T-cell (primary cell): Measurements from ENCODE around the gene ADAM22. TPM values are rescaled to one million over a fixed set of nuclear protein-coding genes. Genes with fewer than 3 reads are reported as not detected.

Experiments
- ATAC-seq, 4 experiments: fragments of 200-7000 bp in 3 of 4; fragments of 150-1000 bp in 1 of 4; cut with Tn5 transposase; replicated peaks in 1 of 4; 1 replicate in 3 of 4; 2 replicates in 1 of 4; pipeline ENCODE4 v1.10.0; 2021; ENCODE audit warnings: moderate library complexity in 3 of 4, mild to moderate bottlenecking in 2 of 4, moderate number of reproducible peaks in 1 of 4
- CTCF ChIA-PET, 2 donors: fragments of 300-600 bp; sonication (Branson Sonifier 250); formaldehyde crosslinking; loops; one replicate each; lab custom pipeline; 2022; ENCODE audit warnings: antibody characterized with exemption in 2 of 2; lab: Charles Lee
- POLR2A ChIA-PET, 2 donors: fragments of 300-600 bp; sonication (Branson Sonifier 250); formaldehyde crosslinking; loops; one replicate each; lab custom pipeline; 2022; ENCODE audit warnings: antibody characterized with exemption in 2 of 2; lab: Charles Lee
- DNase-seq, 35 experiments: peaks; one replicate each; pipeline versions ENCODE4 v3.0.0 to v3.0.0-alpha.2; 2013 to 2023
- H3K27ac ChIP-seq: one replicate; pipeline ENCODE4 v1.5.1; 2013; ENCODE audit warnings: low read length
- H3K27me3 ChIP-seq, 2 experiments: replicated peaks in 1 of 2; 1 replicate in 1 of 2; 2 replicates in 1 of 2; pipeline versions ENCODE4 v1.6.1 to v1.7.0; 2013; ENCODE audit warnings: low read length in 1 of 2, mixed read lengths in 1 of 2; ENCODE audit not compliant: control insufficient read depth in 2 of 2, insufficient read depth in 2 of 2; ENCODE audit errors: extremely low read depth in 1 of 2
- H3K36me3 ChIP-seq, 2 donors: 1 replicate in 1 of 2; 2 replicates in 1 of 2; pipeline versions ENCODE4 v1.6.1 to v1.7.0; 2013; ENCODE audit warnings: low read length in 1 of 2; ENCODE audit not compliant: control insufficient read depth in 2 of 2, insufficient read depth in 1 of 2; ENCODE audit errors: extremely low read depth in 1 of 2
- H3K4me1 ChIP-seq, 2 experiments: 1 replicate in 1 of 2; 2 replicates in 1 of 2; pipeline versions ENCODE4 v1.6.1 to v1.7.0; 2013; ENCODE audit warnings: low read length in 2 of 2, mixed read lengths in 1 of 2; ENCODE audit not compliant: insufficient read depth in 2 of 2, control insufficient read depth in 1 of 2; ENCODE audit errors: extremely low read depth in 1 of 2
- H3K4me3 ChIP-seq, 2 donors: 1 replicate in 1 of 2; 2 replicates in 1 of 2; pipeline versions ENCODE4 v1.5.1 to v1.7.0; 2013; ENCODE audit warnings: mild to moderate bottlenecking in 2 of 2, low read length in 1 of 2, moderate library complexity in 1 of 2; ENCODE audit not compliant: control insufficient read depth in 1 of 2; ENCODE audit errors: extremely low read depth in 1 of 2
- H3K9me3 ChIP-seq: 2 replicates; pipeline ENCODE4 v1.7.0; 2013
- H3K27ac Mint-ChIP-seq, 2 donors: one replicate each; pipeline ENCODE4 v1.8.0; 2020 to 2021; ENCODE audit warnings: mild to moderate bottlenecking in 2 of 2, mixed read lengths in 2 of 2
- H3K27me3 Mint-ChIP-seq, 2 donors: one replicate each; pipeline ENCODE4 v1.8.0; 2021 to 2022; ENCODE audit warnings: mixed read lengths in 2 of 2
- H3K36me3 Mint-ChIP-seq: one replicate; pipeline ENCODE4 v1.8.0; 2021; ENCODE audit warnings: mixed read lengths
- H3K4me1 Mint-ChIP-seq, 3 donors: one replicate each; pipeline ENCODE4 v1.8.0; 2020 to 2022; ENCODE audit warnings: mixed read lengths in 3 of 3, mild to moderate bottlenecking in 1 of 3
- H3K4me3 Mint-ChIP-seq, 3 donors: one replicate each; pipeline ENCODE4 v1.8.0; 2020 to 2022; ENCODE audit warnings: mild to moderate bottlenecking in 3 of 3, mixed read lengths in 3 of 3, moderate library complexity in 3 of 3
- H3K9me3 Mint-ChIP-seq, 3 donors: one replicate each; pipeline ENCODE4 v1.8.0; 2020 to 2022; ENCODE audit warnings: mixed read lengths in 3 of 3
- WGBS: methylation state at CpG from one replicate; pipeline ENCODE4 v1.1.5; 2013; ENCODE audit warnings: missing lambda C conversion rate; ENCODE audit not compliant: insufficient coverage; 5-methylcytosine and 5-hydroxymethylcytosine counted together
- total RNA-seq, 35 experiments: library from RNA in 6 of 35; stranded (reverse) in 6 of 35; fragments of 120-200 nt in 1 of 35; gene quantifications; one replicate each; pipeline versions ENCODE4 v1.2.1 to v1.2.4 and lab custom pipeline; 2013 to 2026

Gene ADAM22
- total RNA-seq, 5 donors from 2014 or later (not counting 1 experiment from before 2014, with no cell fraction given): 2.9 to 5.6 (median 4.3) TPM

GRCh38 chr7:88224601-88225275 is 290.7 kb downstream of the ADAM22 start:
- Mint-ChIP-seq H3K36me3 (peaks cover 2% of the 10 kb centered on the region), H3K27ac (no peak overlapping the region), H3K9me3 (peaks cover 0 to 8% (median 0%) of the 10 kb centered on the region in 3 donors), H3K27me3 (peaks cover 0 to 13% of the 10 kb centered on the region in 2 donors), H3K4me3 (no peak overlapping the region), H3K4me1 (peaks cover 8 to 12% (median 9%) of the 10 kb centered on the region in 3 donors)
- ATAC-seq (no peak), DNase-seq (no peak)
- Histone ChIP-seq H3K27me3 (no peaks in the 10 kb centered on the region), H3K27ac (no peak overlapping the region), H3K4me1 (peaks cover 3% of the 10 kb centered on the region in 2 experiments), H3K36me3 (no peaks in the 10 kb centered on the region), H3K4me3 (no peak overlapping the region), H3K9me3 (no peaks in the 10 kb centered on the region)
- POLR2A ChIA-PET: interaction anchor here in 1 of 2 donors (0.6 kb wide), 1 partner anchor 34 kb away, joined by 5 read pairs; no protein-coding TSS in a partner anchor
- CTCF ChIA-PET: interaction anchor here (0.6 to 1.6 kb wide), 3 partner anchors 13 to 394 kb away, joined by 3 to 6 read pairs (median 4); no protein-coding TSS in a partner anchor
- no CpG with 5 or more reads among the region's 2 CpGs for WGBS

DNA sequence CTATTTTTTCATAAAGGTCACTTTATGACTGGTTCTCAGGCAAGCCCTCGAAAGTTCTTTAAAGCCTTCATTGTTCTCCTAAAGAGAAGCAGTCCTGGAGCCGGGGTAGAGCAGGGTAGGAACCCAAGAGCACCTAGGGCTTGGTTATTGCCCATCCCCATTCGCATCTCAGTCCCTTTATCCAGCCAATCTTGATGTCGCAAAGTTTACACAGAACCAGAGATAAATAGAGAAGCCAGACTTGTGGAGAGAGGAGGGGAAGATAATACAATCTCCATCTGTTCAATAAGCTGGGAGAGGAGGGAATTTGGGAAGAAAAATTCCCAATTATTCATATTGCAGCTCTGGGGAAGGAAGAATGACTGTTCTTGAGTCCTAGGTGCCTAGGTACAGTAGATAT is 292.1 kb downstream of the ADAM22 start:
- peaks cover under 1 to 2% (median 1%) of the 10 kb centered on the region in 3 donors for H3K4me1 Mint-ChIP-seq
- H3K27me3 Mint-ChIP-seq: peaks cover 0 to 15% of the 10 kb centered on the region in 2 donors
- H3K9me3 Mint-ChIP-seq: peaks cover 0 to 8% (median 0%) of the 10 kb centered on the region in 3 donors
- no peak overlapping the region for H3K27ac Mint-ChIP-seq
- Histone ChIP-seq H3K27ac (no peak overlapping the region), H3K27me3 (no peaks in the 10 kb centered on the region), H3K4me1 (no peaks in the 10 kb centered on the region), H3K4me3 (no peak overlapping the region), H3K9me3 (no peaks in the 10 kb centered on the region), H3K36me3 (no peaks in the 10 kb centered on the region)
- ATAC-seq: no peak
- H3K4me3 Mint-ChIP-seq: no peak overlapping the region
- peaks cover 2% of the 10 kb centered on the region for H3K36me3 Mint-ChIP-seq
- 88% methylated on average over 1 of the region's 4 CpGs for WGBS
- ChIA-PET POLR2A (no interaction called here), CTCF (interaction anchor here in 1 of 2 donors (1.6 kb wide), 1 partner anchor 11 kb away, joined by 3 read pairs; no protein-coding TSS in a partner anchor)
- no peak for DNase-seq

DNA sequence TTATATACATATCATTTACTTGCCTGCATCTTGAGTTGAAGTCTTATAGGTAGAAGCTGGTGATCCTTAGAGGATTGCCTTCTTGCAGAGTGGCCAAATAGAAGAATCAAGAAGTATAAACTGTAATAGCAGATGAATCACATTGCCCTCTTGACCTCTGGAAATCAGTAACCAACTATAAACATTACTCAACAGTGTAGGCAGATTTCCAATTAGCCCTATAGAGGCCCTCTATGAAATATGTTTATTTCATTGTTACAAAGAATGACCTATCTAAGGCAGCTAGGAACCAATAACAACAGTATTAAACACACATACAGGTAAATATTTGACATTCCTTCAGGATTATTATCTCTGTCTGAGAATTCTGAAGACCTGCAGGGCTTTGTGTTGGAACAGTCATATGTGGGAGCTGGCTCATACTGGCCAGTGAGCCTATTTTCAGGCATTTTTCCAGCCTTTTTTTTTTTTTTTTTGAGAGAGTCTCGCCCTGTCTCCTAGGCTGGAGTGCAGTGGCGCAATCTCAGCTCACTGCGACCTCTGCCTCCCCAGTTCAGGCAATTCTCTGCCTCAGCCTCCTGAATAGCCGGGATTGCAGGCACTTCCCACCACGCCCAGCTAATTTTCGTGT is 292.9 kb downstream of the ADAM22 start:
- ATAC-seq: no peak

DNA sequence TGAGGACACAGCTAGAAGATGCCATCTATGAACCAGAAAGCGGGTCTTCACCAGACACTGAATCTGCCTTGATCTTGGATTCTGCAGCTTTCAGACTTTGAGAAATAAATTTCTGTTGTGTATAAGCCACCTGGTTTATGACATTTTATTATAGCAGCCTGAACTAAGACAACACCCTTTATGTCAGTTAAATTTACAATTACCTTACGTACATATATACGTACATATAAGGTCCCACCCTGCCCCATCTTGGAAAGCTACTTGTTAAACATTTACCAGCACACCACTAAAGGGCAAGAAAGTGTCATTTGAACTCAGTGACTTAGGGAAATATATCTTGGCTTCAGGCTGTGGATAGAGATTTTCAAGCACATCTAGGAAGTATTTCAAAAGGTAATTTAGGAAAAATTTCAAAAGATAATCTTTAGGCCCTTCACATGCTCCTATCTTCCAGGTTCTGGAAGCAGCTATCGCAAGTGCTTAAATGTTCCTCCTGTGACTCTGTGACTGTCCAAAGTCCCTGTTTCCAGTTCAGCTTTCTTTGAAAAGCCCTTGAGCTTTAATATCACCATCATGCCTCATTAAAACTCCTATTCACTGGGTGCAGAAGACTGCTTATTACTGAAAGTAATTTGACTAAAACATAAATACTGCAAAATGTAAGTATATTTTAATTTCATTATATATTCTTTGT is 295.4 kb downstream of the ADAM22 start:
- no peak overlapping the region for H3K4me3 Mint-ChIP-seq
- DNase-seq (no peak), ATAC-seq (no peak)
- Histone ChIP-seq H3K27ac (no peak overlapping the region), H3K27me3 (no peaks in the 10 kb centered on the region), H3K36me3 (no peaks in the 10 kb centered on the region), H3K4me3 (no peak overlapping the region), H3K4me1 (no peaks in the 10 kb centered on the region), H3K9me3 (no peaks in the 10 kb centered on the region)
- H3K9me3 Mint-ChIP-seq: peaks cover 0 to 8% (median 0%) of the 10 kb centered on the region in 3 donors
- CTCF ChIA-PET: interaction anchor here in 1 of 2 donors (1.5 kb wide), 1 partner anchor 12 kb away, joined by 5 read pairs; no protein-coding TSS in a partner anchor
- H3K27me3 Mint-ChIP-seq: peaks cover 4 to 15% of the 10 kb centered on the region in 2 donors
- peaks cover 2% of the 10 kb centered on the region for H3K36me3 Mint-ChIP-seq
- H3K27ac Mint-ChIP-seq: no peak overlapping the region
- 100% methylated on average over 4 of the region's 4 CpGs for WGBS
- no peaks in the 10 kb centered on the region for H3K4me1 Mint-ChIP-seq
- POLR2A ChIA-PET: interaction anchor here in 1 of 2 donors (0.6 kb wide), 1 partner anchor 891 kb away, joined by 3 read pairs; no protein-coding TSS in a partner anchor

More for the DNA sequence above, 292.9 kb downstream of the ADAM22 start:
- peaks cover 0 to 15% of the 10 kb centered on the region in 2 donors for H3K27me3 Mint-ChIP-seq
- H3K27ac Mint-ChIP-seq: no peak overlapping the region
- WGBS: 77% methylated on average over 5 of the region's 6 CpGs
- no peaks in the 10 kb centered on the region for H3K4me1 Mint-ChIP-seq
- H3K9me3 ChIP-seq: no peaks in the 10 kb centered on the region
- H3K4me3 Mint-ChIP-seq: no peak overlapping the region
- H3K27me3 ChIP-seq: no peaks in the 10 kb centered on the region
- H3K36me3 Mint-ChIP-seq: peaks cover 2% of the 10 kb centered on the region
- no peak overlapping the region for H3K4me3 ChIP-seq
- H3K9me3 Mint-ChIP-seq: peaks cover 0 to 8% (median 0%) of the 10 kb centered on the region in 3 donors
- no peaks in the 10 kb centered on the region for H3K36me3 ChIP-seq
- no peak overlapping the region for H3K27ac ChIP-seq
- ChIA-PET CTCF (interaction anchor here in 1 of 2 donors (0.7 kb wide), 1 partner anchor 1171 kb away, joined by 3 read pairs; no protein-coding TSS in a partner anchor), POLR2A (interaction anchor here in 1 of 2 donors (0.6 kb wide), 1 partner anchor 1272 kb away, joined by 4 read pairs; no protein-coding TSS in a partner anchor)
- DNase-seq: no peak
- no peaks in the 10 kb centered on the region for H3K4me1 ChIP-seq

GRCh38 chr7:88230646-88231045 is 296.6 kb downstream of the ADAM22 start:
- Histone ChIP-seq H3K9me3 (no peaks in the 10 kb centered on the region), H3K36me3 (no peaks in the 10 kb centered on the region), H3K4me1 (no peaks in the 10 kb centered on the region), H3K27ac (no peak overlapping the region), H3K4me3 (no peak overlapping the region), H3K27me3 (no peaks in the 10 kb centered on the region)
- Mint-ChIP-seq H3K4me3 (no peak overlapping the region), H3K27ac (no peak overlapping the region), H3K9me3 (peaks cover 0 to 8% (median 0%) of the 10 kb centered on the region in 3 donors), H3K36me3 (peaks cover 2% of the 10 kb centered on the region), H3K4me1 (no peaks in the 10 kb centered on the region), H3K27me3 (peaks cover 7 to 17% of the 10 kb centered on the region in 2 donors)
- DNase-seq (no peak), ATAC-seq (no peak)
- CTCF ChIA-PET: no interaction called here
- 84% methylated on average over 5 of the region's 5 CpGs for WGBS
- POLR2A ChIA-PET: no interaction called here

DNA sequence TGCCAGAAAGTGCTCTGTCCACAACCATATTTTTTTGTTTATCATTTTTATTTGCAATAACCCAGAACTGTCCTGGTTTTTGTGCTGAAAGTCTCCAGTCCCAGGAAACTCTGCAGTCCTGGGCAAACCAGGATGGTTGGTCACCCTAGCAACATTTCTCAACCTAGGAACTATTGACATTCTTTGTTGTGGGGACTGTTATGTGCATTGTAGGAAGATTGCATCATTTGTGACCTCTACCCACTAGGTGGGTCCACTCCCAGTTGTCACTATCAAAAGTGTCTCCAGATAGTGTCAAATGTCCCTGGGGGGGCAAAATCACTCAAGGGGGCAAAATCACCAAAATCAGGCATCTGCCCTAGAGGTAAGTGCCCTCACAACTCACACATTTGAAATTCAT is 299.8 kb downstream of the ADAM22 start:
- ATAC-seq (no peak), DNase-seq (no peak)
- Mint-ChIP-seq H3K4me1 (peaks cover 0 to 2% (median 1%) of the 10 kb centered on the region in 3 donors), H3K4me3 (no peak overlapping the region), H3K27me3 (peaks cover 6 to 15% of the 10 kb centered on the region in 2 donors), H3K36me3 (no peaks in the 10 kb centered on the region), H3K9me3 (peaks cover 0 to under 1% (median 0%) of the 10 kb centered on the region in 3 donors), H3K27ac (no peak overlapping the region)
- POLR2A ChIA-PET: no interaction called here
- Histone ChIP-seq H3K27me3 (no peaks in the 10 kb centered on the region), H3K36me3 (no peaks in the 10 kb centered on the region), H3K27ac (no peak overlapping the region), H3K4me3 (no peak overlapping the region), H3K9me3 (no peaks in the 10 kb centered on the region), H3K4me1 (no peaks in the 10 kb centered on the region)
- CTCF ChIA-PET: no interaction called here
